MG63 (cell line): ENCODE results near the gene WWOX. TPM values are rescaled to one million over a fixed set of nuclear protein-coding genes. Genes with fewer than 3 reads are reported as not detected.

ENCODE experiments used
- DNase-seq: peaks from one replicate; pipeline ENCODE4 v3.0.0-alpha.2; 2020
- H3K27me3 ChIP-seq: fragments of 250-450 bp; sonication (Bioruptor Pico); 2 replicates; pipeline ENCODE4 v1.5.1; 2020; ENCODE audit warnings: mild to moderate bottlenecking, moderate library complexity
- H3K36me3 ChIP-seq: fragments of 250-450 bp; sonication (Bioruptor Pico); 2 replicates; pipeline ENCODE4 v1.5.1; 2020; ENCODE audit warnings: mild to moderate bottlenecking, moderate library complexity
- H3K4me3 ChIP-seq: fragments of 250-450 bp; sonication (Bioruptor Pico); 2 replicates; pipeline ENCODE4 v1.5.1; 2020; ENCODE audit warnings: mild to moderate bottlenecking, moderate library complexity
- H3K9me3 ChIP-seq: fragments of 250-450 bp; sonication (Bioruptor Pico); 2 replicates; pipeline ENCODE4 v1.5.1; 2020; ENCODE audit warnings: mild to moderate bottlenecking, moderate library complexity
- total RNA-seq: library from RNA; depleted of rRNA; stranded (reverse); fragments of >200 nt; shearing (Covaris generic); gene quantifications from 2 replicates; pipeline ENCODE4 v1.2.3, GENCODE V29; 2014; ENCODE audit warnings: low replicate concordance

WWOX gene
- total RNA-seq, 1 experiment from 2014 or later = 11.4 TPM

GRCh38 chr16:78822509-78822908 is 723.1 kb downstream of the WWOX start:
- Histone ChIP-seq H3K36me3 (no peaks in the 10 kb centered on the region), H3K4me3 (no peak overlapping the region), H3K27me3 (no peaks in the 10 kb centered on the region), H3K9me3 (no peaks in the 10 kb centered on the region)
- no peak for DNase-seq

GRCh38 chr16:78823027-78823426 is 723.6 kb downstream of the WWOX start:
- Histone ChIP-seq H3K27me3 (no peaks in the 10 kb centered on the region), H3K36me3 (no peaks in the 10 kb centered on the region), H3K4me3 (no peak overlapping the region), H3K9me3 (no peaks in the 10 kb centered on the region)
- DNase-seq = no peak

GRCh38 chr16:78829280-78829679 is 729.8 kb downstream of the WWOX start:
- no peaks in the 10 kb centered on the region for H3K9me3 ChIP-seq
- no peak for DNase-seq
- H3K4me3 ChIP-seq = no peak overlapping the region
- no peaks in the 10 kb centered on the region for H3K27me3 ChIP-seq
- H3K36me3 ChIP-seq = no peaks in the 10 kb centered on the region

DNA sequence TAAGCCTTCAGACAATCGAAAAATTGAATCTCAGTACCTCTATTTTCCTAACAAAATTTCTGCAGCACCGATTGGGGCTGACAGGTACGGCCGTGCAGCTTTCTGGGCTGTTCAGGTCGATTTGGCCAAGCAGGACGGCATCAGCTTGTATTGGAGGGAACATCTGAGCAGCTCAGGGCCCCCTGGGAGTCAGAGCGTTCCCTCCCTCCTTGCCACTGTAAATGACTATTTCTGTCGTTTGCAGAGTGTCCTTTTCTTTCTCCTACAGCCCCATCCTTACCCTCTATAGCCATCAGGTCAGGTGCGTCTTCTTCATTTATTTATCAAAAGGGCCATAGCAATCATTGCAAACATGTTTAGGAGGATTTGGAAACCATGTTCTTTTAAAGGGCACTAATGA is 731.1 kb downstream of the WWOX start:
- DNase-seq = no peak
- Histone ChIP-seq H3K27me3 (no peaks in the 10 kb centered on the region), H3K9me3 (no peaks in the 10 kb centered on the region), H3K36me3 (no peaks in the 10 kb centered on the region), H3K4me3 (no peak overlapping the region)

DNA sequence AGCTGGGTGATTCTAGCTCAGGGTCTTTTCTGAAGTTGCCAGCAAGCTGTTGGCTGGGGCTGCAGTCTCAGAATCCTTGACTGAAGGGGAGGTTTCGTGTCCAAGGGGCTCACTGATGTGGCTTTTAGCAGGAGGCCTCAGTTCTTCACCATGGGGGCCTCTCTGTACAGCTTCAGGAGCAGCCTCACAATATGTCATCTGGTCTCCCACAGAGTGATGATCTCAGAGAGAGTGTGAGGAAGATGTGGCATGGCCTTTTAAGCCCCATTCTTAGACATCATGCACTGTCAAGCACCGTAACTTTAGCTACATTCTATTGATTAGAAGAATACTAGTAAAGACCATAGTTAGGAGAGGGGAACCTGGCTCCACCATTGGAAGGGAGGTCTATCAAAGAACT is 732.6 kb downstream of the WWOX start:
- H3K9me3 ChIP-seq = no peaks in the 10 kb centered on the region
- H3K4me3 ChIP-seq = no peak overlapping the region
- H3K27me3 ChIP-seq = no peaks in the 10 kb centered on the region
- no peaks in the 10 kb centered on the region for H3K36me3 ChIP-seq
- no peak for DNase-seq

- no peaks in the 10 kb centered on the region for H3K27me3 ChIP-seq
- no peaks in the 10 kb centered on the region for H3K36me3 ChIP-seq
- H3K9me3 ChIP-seq = no peaks in the 10 kb centered on the region
- no peak overlapping the region for H3K4me3 ChIP-seq
- no peak for DNase-seq
Measured at GRCh38 chr16:78836802-78837491, 737.5 kb downstream of the WWOX start.

- Histone ChIP-seq H3K9me3 (no peaks in the 10 kb centered on the region), H3K4me3 (no peak overlapping the region), H3K36me3 (no peaks in the 10 kb centered on the region), H3K27me3 (no peaks in the 10 kb centered on the region)
- no peak for DNase-seq
Measured at GRCh38 chr16:78837706-78838105, 738.3 kb downstream of the WWOX start.

GRCh38 chr16:78838276-78838675 is 738.8 kb downstream of the WWOX start:
- no peaks in the 10 kb centered on the region for H3K9me3 ChIP-seq
- DNase-seq = no peak
- no peaks in the 10 kb centered on the region for H3K27me3 ChIP-seq
- no peak overlapping the region for H3K4me3 ChIP-seq
- no peaks in the 10 kb centered on the region for H3K36me3 ChIP-seq

DNA sequence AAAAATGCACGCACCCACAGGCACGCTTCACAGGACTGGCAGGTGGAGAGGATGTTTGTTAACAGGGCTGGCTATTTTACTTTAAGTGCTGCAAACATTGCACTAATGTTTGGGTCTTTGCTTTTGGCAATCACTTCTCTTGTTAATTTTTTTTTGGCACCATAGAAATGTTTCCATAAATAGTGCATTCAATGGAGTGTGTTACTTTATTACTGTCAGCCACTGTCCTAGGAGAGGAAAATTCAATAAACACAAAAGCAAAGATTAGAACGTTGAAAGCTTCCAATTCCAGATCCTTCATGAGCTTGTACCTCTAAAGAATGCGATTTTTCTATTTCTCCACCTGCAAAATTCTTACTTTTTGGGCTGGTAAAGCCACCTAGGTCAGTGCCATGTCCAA is 743.5 kb downstream of the WWOX start:
- Histone ChIP-seq H3K9me3 (no peaks in the 10 kb centered on the region), H3K4me3 (no peak overlapping the region), H3K36me3 (no peaks in the 10 kb centered on the region), H3K27me3 (no peaks in the 10 kb centered on the region)
- no peak for DNase-seq

DNA sequence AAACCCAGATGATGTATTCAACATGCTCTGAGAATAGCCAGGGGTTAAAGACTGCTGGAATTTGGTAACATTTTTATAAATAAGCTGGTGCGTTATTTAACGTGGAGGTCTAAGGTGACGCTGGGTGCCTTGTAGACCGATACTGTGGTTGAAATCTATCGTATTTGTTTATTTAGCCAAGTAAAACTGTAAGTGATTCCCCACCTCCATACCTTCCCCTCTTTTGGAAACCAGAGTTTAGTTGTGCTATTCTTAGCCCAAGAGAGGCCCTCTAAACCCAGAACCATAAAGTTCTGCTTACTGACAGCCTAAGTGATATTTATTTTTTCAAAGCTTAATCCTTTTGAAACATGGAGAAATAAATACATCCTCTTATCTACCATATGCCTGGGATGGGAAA is 744.5 kb downstream of the WWOX start:
- Histone ChIP-seq H3K9me3 (no peaks in the 10 kb centered on the region), H3K27me3 (no peaks in the 10 kb centered on the region), H3K36me3 (no peaks in the 10 kb centered on the region), H3K4me3 (no peak overlapping the region)
- no peak for DNase-seq

- H3K4me3 ChIP-seq = no peak overlapping the region
- no peaks in the 10 kb centered on the region for H3K9me3 ChIP-seq
- no peaks in the 10 kb centered on the region for H3K27me3 ChIP-seq
- DNase-seq = no peak
- H3K36me3 ChIP-seq = no peaks in the 10 kb centered on the region
Measured at GRCh38 chr16:78844682-78845081, 745.2 kb downstream of the WWOX start.

- no peak overlapping the region for H3K4me3 ChIP-seq
- no peaks in the 10 kb centered on the region for H3K27me3 ChIP-seq
- no peaks in the 10 kb centered on the region for H3K9me3 ChIP-seq
- no peaks in the 10 kb centered on the region for H3K36me3 ChIP-seq
- DNase-seq = no peak
Measured at GRCh38 chr16:78851266-78851665, 751.8 kb downstream of the WWOX start.

- H3K27me3 ChIP-seq = no peaks in the 10 kb centered on the region
- no peak for DNase-seq
- no peaks in the 10 kb centered on the region for H3K36me3 ChIP-seq
- H3K9me3 ChIP-seq = no peaks in the 10 kb centered on the region
- no peak overlapping the region for H3K4me3 ChIP-seq
Measured at GRCh38 chr16:78852081-78852635, 752.7 kb downstream of the WWOX start.

DNA sequence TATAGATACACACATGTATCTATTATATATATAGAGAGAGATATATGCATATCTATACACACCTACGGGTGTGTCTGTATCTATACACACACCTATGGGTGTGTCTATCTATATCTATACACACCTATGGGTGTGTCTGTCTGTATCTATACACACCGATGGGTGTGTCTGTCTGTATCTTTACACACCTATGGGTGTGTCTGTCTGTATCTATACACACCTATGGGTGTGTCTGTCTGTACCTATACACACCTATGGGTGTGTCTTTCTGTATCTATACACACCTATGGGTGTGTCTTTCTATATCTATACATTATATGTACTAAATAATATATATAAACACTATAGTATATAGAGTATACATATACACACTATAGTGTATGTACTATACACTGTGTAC is 762.6 kb downstream of the WWOX start:
- Histone ChIP-seq H3K9me3 (no peaks in the 10 kb centered on the region), H3K4me3 (no peak overlapping the region), H3K36me3 (no peaks in the 10 kb centered on the region), H3K27me3 (no peaks in the 10 kb centered on the region)
- DNase-seq = no peak

DNA sequence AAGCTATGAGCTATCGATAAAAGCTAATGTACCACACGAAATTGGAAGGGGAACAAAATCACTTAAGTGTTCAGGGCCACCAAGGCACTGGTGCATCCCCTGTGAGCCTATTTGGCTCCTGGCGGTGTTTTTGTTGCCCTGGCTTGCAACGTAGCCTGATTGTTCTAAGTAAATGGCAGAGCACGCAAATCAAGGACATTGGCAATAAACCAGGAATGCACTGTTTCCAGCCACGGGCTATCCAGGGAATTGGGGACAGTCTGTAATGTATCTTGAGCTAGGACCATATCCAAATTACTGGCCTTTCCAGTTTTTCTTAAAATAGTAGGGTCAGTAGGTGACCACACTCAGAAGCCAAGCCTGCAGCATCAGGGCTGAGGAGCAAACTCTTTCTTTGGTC is 767.1 kb downstream of the WWOX start:
- H3K27me3 ChIP-seq = no peaks in the 10 kb centered on the region
- DNase-seq = no peak
- no peaks in the 10 kb centered on the region for H3K9me3 ChIP-seq
- no peak overlapping the region for H3K4me3 ChIP-seq
- no peaks in the 10 kb centered on the region for H3K36me3 ChIP-seq

GRCh38 chr16:78869492-78869891 is 770.0 kb downstream of the WWOX start:
- Histone ChIP-seq H3K4me3 (no peak overlapping the region), H3K27me3 (no peaks in the 10 kb centered on the region), H3K36me3 (no peaks in the 10 kb centered on the region), H3K9me3 (no peaks in the 10 kb centered on the region)
- no peak for DNase-seq

- no peaks in the 10 kb centered on the region for H3K36me3 ChIP-seq
- no peak overlapping the region for H3K4me3 ChIP-seq
- H3K9me3 ChIP-seq = no peaks in the 10 kb centered on the region
- DNase-seq = no peak
- H3K27me3 ChIP-seq = no peaks in the 10 kb centered on the region
Measured at GRCh38 chr16:78871241-78871640, 771.8 kb downstream of the WWOX start.

GRCh38 chr16:78876671-78877070 is 777.2 kb downstream of the WWOX start:
- H3K4me3 ChIP-seq = no peak overlapping the region
- H3K36me3 ChIP-seq = no peaks in the 10 kb centered on the region
- DNase-seq = no peak
- H3K27me3 ChIP-seq = no peaks in the 10 kb centered on the region
- no peaks in the 10 kb centered on the region for H3K9me3 ChIP-seq
